H9 (cell line): ENCODE results near the gene CD58. TPM values are rescaled to one million over a fixed set of nuclear protein-coding genes. Genes with fewer than 3 reads are reported as not detected.

Experiments used
- DNase-seq: peaks from one replicate; pipeline ENCODE4 v3.0.0-alpha.2; 2017
- H2AFZ ChIP-seq: one replicate; pipeline ENCODE4 v1.6.1; 2013; ENCODE audit warnings: mild to moderate bottlenecking, low read length, control low read depth, moderate library complexity
- H2AK5ac ChIP-seq: 2 replicates; pipeline ENCODE4 v1.6.1; 2013; ENCODE audit warnings: low read length, control low read depth, mixed read lengths; ENCODE audit not compliant: insufficient read length
- H2BK120ac ChIP-seq: one replicate; pipeline ENCODE4 v1.6.1; 2013; ENCODE audit warnings: low read depth, mild to moderate bottlenecking, low read length, control low read depth, inconsistent platforms; ENCODE audit not compliant: poor library complexity, severe bottlenecking
- H2BK12ac ChIP-seq: 2 replicates; pipeline ENCODE4 v1.6.1; 2013; ENCODE audit warnings: low read length, control low read depth, mixed read lengths, low read depth; ENCODE audit not compliant: insufficient read length
- H2BK15ac ChIP-seq: 2 replicates; pipeline ENCODE4 v1.6.1; 2013; ENCODE audit warnings: low read depth, low read length, control low read depth
- H2BK20ac ChIP-seq: one replicate; pipeline ENCODE4 v1.6.1; 2013; ENCODE audit warnings: low read depth, mild to moderate bottlenecking, low read length, control low read depth, inconsistent platforms; ENCODE audit not compliant: poor library complexity, severe bottlenecking
- H2BK5ac ChIP-seq: 2 replicates; pipeline ENCODE4 v1.6.1; 2013; ENCODE audit warnings: low read length, control low read depth, mixed read lengths; ENCODE audit not compliant: insufficient read length
- H3K14ac ChIP-seq: 2 replicates; pipeline ENCODE4 v1.6.1; 2013; ENCODE audit warnings: low read length, control low read depth; ENCODE audit not compliant: insufficient read depth
- H3K18ac ChIP-seq: 2 replicates; pipeline ENCODE4 v1.6.1; 2013; ENCODE audit warnings: low read depth, mild to moderate bottlenecking, mixed read lengths, low read length, control low read depth; ENCODE audit not compliant: insufficient read length
- H3K23ac ChIP-seq: 2 replicates; pipeline ENCODE4 v1.6.1; 2013; ENCODE audit warnings: low read length, control low read depth, mixed read lengths, low read depth; ENCODE audit not compliant: insufficient read length
- H3K23me2 ChIP-seq: 2 replicates; pipeline ENCODE4 v1.6.1; 2013; ENCODE audit warnings: low read depth, mild to moderate bottlenecking, mixed read lengths, low read length, control low read depth; ENCODE audit not compliant: insufficient read length, poor library complexity, severe bottlenecking
- H3K27ac ChIP-seq: 2 replicates; pipeline ENCODE4 v1.5.1; 2013; ENCODE audit warnings: low read length, control low read depth, mixed read lengths, low read depth; ENCODE audit not compliant: insufficient read length
- H3K27me3 ChIP-seq: 2 replicates; pipeline ENCODE4 v1.6.1; 2013; ENCODE audit warnings: low read length, control low read depth, inconsistent platforms; ENCODE audit not compliant: insufficient read depth
- H3K4ac ChIP-seq: 2 replicates; pipeline ENCODE4 v1.6.1; 2013; ENCODE audit warnings: low read depth, mild to moderate bottlenecking, control low read depth, inconsistent platforms, low read length, moderate library complexity
- H3K4me1 ChIP-seq: 2 replicates; pipeline ENCODE4 v1.6.1; 2013; ENCODE audit warnings: low read length, control low read depth, inconsistent platforms; ENCODE audit not compliant: insufficient read depth
- H3K4me2 ChIP-seq: 2 replicates; pipeline ENCODE4 v1.6.1; 2013; ENCODE audit warnings: low read length, control low read depth, mixed read lengths; ENCODE audit not compliant: insufficient read length, insufficient read depth
- H3K56ac ChIP-seq: 2 replicates; pipeline ENCODE4 v1.6.1; 2013; ENCODE audit warnings: low read depth, mild to moderate bottlenecking, mixed read lengths, low read length, control low read depth; ENCODE audit not compliant: insufficient read length
- H3K79me1 ChIP-seq: 2 replicates; pipeline ENCODE4 v1.6.1; 2013; ENCODE audit warnings: low read depth, mild to moderate bottlenecking, moderate library complexity, low read length, control low read depth, inconsistent platforms; ENCODE audit not compliant: insufficient read depth, poor library complexity, severe bottlenecking
- H3K79me2 ChIP-seq: 2 replicates; pipeline ENCODE4 v1.6.1; 2013; ENCODE audit warnings: low read length, control low read depth, inconsistent platforms; ENCODE audit not compliant: insufficient read depth
- H3K9ac ChIP-seq: 2 replicates; pipeline ENCODE4 v1.6.1; 2013; ENCODE audit warnings: low read length, control low read depth, mixed read lengths; ENCODE audit not compliant: insufficient read length; ENCODE audit errors: extremely low read depth
- H3K9me3 ChIP-seq: one replicate; pipeline ENCODE4 v1.6.1; 2013; ENCODE audit warnings: low read depth, low read length, inconsistent platforms; ENCODE audit not compliant: control insufficient read depth
- H3T11ph ChIP-seq: one replicate; pipeline ENCODE4 v1.6.1; 2013; ENCODE audit warnings: mild to moderate bottlenecking, low read length, control low read depth, inconsistent platforms
- H4K20me1 ChIP-seq: one replicate; pipeline ENCODE4 v1.6.1; 2013; ENCODE audit not compliant: control insufficient read depth, insufficient read length, insufficient read depth
- H4K5ac ChIP-seq: 2 replicates; pipeline ENCODE4 v1.6.1; 2013; ENCODE audit warnings: low read depth, mild to moderate bottlenecking, mixed read lengths, low read length, control low read depth; ENCODE audit not compliant: insufficient read length
- H4K8ac ChIP-seq: replicated peaks from 2 replicates; pipeline ENCODE4 v1.6.1; 2013; ENCODE audit warnings: low read length, control low read depth, mixed read lengths, low read depth; ENCODE audit not compliant: insufficient read length
- H4K91ac ChIP-seq: 2 replicates; pipeline ENCODE4 v1.6.1; 2013; ENCODE audit warnings: low read depth, mild to moderate bottlenecking, moderate library complexity, mixed read lengths, low read length, control low read depth; ENCODE audit not compliant: insufficient read length
- H3K27ac Mint-ChIP-seq, 3 experiments: 2 replicates in 2 of 3; 3 replicates in 1 of 3; pipeline ENCODE4 v1.8.0; 2020 to 2021; ENCODE audit warnings: mixed read lengths in 3 of 3, mild to moderate bottlenecking in 1 of 3, moderate library complexity in 1 of 3
- H3K27me3 Mint-ChIP-seq: 2 replicates; pipeline ENCODE4 v1.8.0; 2021; ENCODE audit warnings: low read depth, mild to moderate bottlenecking, moderate library complexity, mixed read lengths
- H3K36me3 Mint-ChIP-seq, 3 experiments: 2 replicates in 2 of 3; 3 replicates in 1 of 3; pipeline ENCODE4 v1.8.0; 2020 to 2021; ENCODE audit warnings: low read depth in 3 of 3, mixed read lengths in 3 of 3; ENCODE audit not compliant: insufficient read depth in 1 of 3
- H3K4me1 Mint-ChIP-seq, 2 experiments: 2 replicates each; pipeline ENCODE4 v1.8.0; 2020; ENCODE audit warnings: mixed read lengths in 2 of 2
- H3K4me3 Mint-ChIP-seq, 2 experiments: 2 replicates in 1 of 2; 3 replicates in 1 of 2; pipeline ENCODE4 v1.8.0; 2020 to 2021; ENCODE audit warnings: mild to moderate bottlenecking in 2 of 2, mixed read lengths in 2 of 2, moderate library complexity in 1 of 2
- H3K9me3 Mint-ChIP-seq, 2 experiments: 2 replicates in 1 of 2; 3 replicates in 1 of 2; pipeline ENCODE4 v1.8.0; 2020; ENCODE audit warnings: mild to moderate bottlenecking in 2 of 2, mixed read lengths in 2 of 2, moderate library complexity in 1 of 2
- WGBS: extraction: QIAGEN DNeasy Blood & Tissue Kit; methylation state at CpG from one replicate; pipeline ENCODE4 v1.1.7; 2013; ENCODE audit warnings: missing lambda C conversion rate, low lambda C conversion rate, mixed read lengths; ENCODE audit not compliant: insufficient read length; ENCODE audit errors: extremely low coverage; 5-methylcytosine and 5-hydroxymethylcytosine counted together
- total RNA-seq: library from RNA; stranded (reverse); gene quantifications from 2 replicates; pipeline ENCODE4 v1.2.1, GENCODE V29; 2021
- TF ChIP-seq, protein P1 (sequence below): fragments of 200-600 bp; sonication (generic); conservative IDR thresholded peaks from 3 replicates; pipeline ENCODE4 v1.8.0; 2021; ENCODE audit warnings: antibody characterized with exemption, mild to moderate bottlenecking

CD58 gene
- total RNA-seq, 1 experiment from 2014 or later: 4.3 TPM

DNA sequence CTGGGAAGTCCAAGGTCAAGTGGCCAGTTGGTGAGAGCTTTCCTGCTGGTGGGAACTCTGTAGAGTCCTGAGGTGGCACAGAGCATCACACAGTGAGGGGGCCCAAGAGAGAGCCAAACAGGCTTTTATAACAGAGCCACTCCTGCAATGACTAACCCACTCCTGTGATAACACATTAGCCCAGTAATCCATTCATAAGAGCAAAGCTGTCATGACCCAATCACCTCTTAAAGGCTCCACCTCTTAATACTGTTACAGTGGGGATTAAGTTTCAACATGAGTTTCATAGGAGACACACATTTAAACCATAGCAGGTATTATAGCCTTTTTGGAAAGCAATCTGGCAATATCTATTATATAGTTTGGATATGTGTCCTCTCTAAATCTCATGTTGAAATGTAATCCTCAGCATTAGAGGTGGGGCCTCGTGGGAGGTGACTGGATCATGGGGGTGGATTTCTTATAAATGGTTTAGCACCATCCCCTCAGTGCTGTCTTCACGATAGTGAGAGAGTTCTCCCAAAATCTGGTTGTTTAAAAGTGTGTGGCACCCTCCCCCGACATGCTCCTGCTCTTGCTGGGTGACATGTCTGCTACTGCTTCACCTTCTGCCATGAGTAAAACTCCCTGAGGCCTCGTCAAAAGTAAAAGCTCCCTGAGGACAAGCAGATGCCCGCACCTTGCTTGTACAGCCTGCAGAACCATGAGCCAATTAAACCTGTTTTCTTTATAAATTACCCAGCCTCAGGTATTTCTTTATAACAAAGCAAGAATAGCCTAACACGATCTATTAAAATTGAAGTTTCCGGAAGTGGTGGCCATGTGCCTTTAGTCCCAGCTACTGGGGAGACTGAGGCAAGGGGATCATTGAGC lies 64.5 kb downstream of the CD58 start:
- no peak overlapping the region for H4K8ac ChIP-seq
- no peak overlapping the region for H3K27ac Mint-ChIP-seq
- no peak for DNase-seq
- H3K79me2 ChIP-seq: no peaks in the 10 kb centered on the region
- no peaks in the 10 kb centered on the region for H3K4me1 ChIP-seq
- WGBS: no CpG with 5 or more reads among the region's 7 CpGs
- no peak overlapping the region for H3K23ac ChIP-seq
- H2AFZ ChIP-seq: no peak overlapping the region
- no peak overlapping the region for H3K9ac ChIP-seq
- H2AK5ac ChIP-seq: no peak overlapping the region
- no peak overlapping the region for H2BK12ac ChIP-seq
- no peak overlapping the region for H4K5ac ChIP-seq
- H4K91ac ChIP-seq: no peak overlapping the region
- no peak overlapping the region for H3K4me2 ChIP-seq
- H3K36me3 Mint-ChIP-seq: peaks cover 0 to 4% (median 0%) of the 10 kb centered on the region in 3 experiments; a peak in 2 of 7 replicates
- H3K23me2 ChIP-seq: no peaks in the 10 kb centered on the region
- no peaks in the 10 kb centered on the region for H3K27me3 ChIP-seq
- no peak overlapping the region for H2BK5ac ChIP-seq
- H3K9me3 ChIP-seq: no peaks in the 10 kb centered on the region
- no peak overlapping the region for H2BK20ac ChIP-seq
- no peak overlapping the region for H3K27ac ChIP-seq
- no peak overlapping the region for H3K14ac ChIP-seq
- no peaks in the 10 kb centered on the region for H3K79me1 ChIP-seq
- no peak overlapping the region for H3K4me3 Mint-ChIP-seq
- H3T11ph ChIP-seq: no peak overlapping the region
- TF ChIP-seq, protein P1, sequence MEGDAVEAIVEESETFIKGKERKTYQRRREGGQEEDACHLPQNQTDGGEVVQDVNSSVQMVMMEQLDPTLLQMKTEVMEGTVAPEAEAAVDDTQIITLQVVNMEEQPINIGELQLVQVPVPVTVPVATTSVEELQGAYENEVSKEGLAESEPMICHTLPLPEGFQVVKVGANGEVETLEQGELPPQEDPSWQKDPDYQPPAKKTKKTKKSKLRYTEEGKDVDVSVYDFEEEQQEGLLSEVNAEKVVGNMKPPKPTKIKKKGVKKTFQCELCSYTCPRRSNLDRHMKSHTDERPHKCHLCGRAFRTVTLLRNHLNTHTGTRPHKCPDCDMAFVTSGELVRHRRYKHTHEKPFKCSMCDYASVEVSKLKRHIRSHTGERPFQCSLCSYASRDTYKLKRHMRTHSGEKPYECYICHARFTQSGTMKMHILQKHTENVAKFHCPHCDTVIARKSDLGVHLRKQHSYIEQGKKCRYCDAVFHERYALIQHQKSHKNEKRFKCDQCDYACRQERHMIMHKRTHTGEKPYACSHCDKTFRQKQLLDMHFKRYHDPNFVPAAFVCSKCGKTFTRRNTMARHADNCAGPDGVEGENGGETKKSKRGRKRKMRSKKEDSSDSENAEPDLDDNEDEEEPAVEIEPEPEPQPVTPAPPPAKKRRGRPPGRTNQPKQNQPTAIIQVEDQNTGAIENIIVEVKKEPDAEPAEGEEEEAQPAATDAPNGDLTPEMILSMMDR: no peak
- no peak overlapping the region for H3K4ac ChIP-seq
- no peak overlapping the region for H3K56ac ChIP-seq
- H3K27me3 Mint-ChIP-seq: no peaks in the 10 kb centered on the region
- no peak overlapping the region for H2BK120ac ChIP-seq
- H3K18ac ChIP-seq: no peak overlapping the region
- H3K4me1 Mint-ChIP-seq: peaks cover 7 to 8% of the 10 kb centered on the region in 2 experiments; a peak in 3 of 4 replicates
- H2BK15ac ChIP-seq: no peak overlapping the region
- H4K20me1 ChIP-seq: no peaks in the 10 kb centered on the region
- H3K9me3 Mint-ChIP-seq: peaks cover 0 to 3% of the 10 kb centered on the region in 2 experiments; a peak in 3 of 5 replicates
